ENCODE data around the gene SPTLC1.
"Not testable (repeated sequence)": the region's sequence is repeated elsewhere in the genome, so short reads cannot be mapped to it uniquely, and the experiment has no call there.

GRCh38 chr9:92103601-92104000, 11.6 kb downstream of the SPTLC1 start:
- not testable (repeated sequence) for TF ChIP-seq POLR2A (IDR thresholded peaks at IDR 0.05; ENCODE audit: low read length); GATA1 (IDR thresholded peaks at IDR 0.05; ENCODE audit: low read depth, low read length)

Measured in erythroblast (primary cell).